ENCODE results near the gene SGTA. TPM values are rescaled to one million over a fixed set of nuclear protein-coding genes. Genes with fewer than 3 reads are reported as not detected.

SGTA gene
- polyA plus RNA-seq, 1 donor (not counting 4 experiments of a cell fraction or from before 2014, with no cell fraction given) = 36.1 TPM

DNA sequence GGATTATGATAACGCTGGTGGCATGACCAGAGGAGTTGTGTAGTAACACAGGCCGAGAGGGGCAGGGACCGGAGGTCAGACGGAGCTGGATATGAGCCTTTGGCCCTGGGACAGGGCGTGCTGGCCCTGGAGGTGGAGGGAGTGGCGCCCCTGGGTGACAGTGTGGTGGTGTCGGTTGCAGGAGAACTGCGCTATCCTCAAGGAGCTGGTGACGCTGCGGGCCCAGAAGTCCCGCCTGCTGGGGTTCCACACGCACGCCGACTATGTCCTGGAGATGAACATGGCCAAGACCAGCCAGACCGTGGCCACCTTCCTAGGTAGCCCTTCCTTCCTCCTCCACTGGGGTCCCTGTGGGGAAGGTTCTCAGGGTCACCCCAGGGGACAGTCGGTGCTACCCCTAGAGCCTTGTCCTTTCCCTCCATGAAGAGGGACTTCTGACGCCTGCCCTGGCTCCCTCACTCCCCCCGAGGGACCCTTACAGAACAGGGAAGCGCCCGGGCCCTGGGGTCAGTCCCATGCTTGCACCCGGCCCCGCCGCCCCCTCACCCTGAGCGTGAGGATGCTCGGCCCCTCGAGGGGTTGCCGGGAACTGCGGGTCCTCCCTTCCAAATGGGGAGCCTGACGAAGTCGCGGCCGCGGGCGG lies 23.8 kb upstream of the SGTA start:
- Histone ChIP-seq H3K4me3 (ENCODE audit: control insufficient read depth in 2 of 3, extremely low read depth in 1 of 3, insufficient read depth in 2 of 3, low read depth in 1 of 3, low read length in 3 of 3) (no peak overlapping the region), H3K79me2 (ENCODE audit: control insufficient read depth, insufficient read depth, low read length) (peaks cover 4% of the 10 kb centered on the region), H3K9me1 (ENCODE audit: control insufficient read depth, extremely low read depth, insufficient read depth, low read length) (no peaks in the 10 kb centered on the region), H3K27me3 (ENCODE audit: control insufficient read depth, extremely low read depth, insufficient read depth, low read length) (no peaks in the 10 kb centered on the region), H3K4me1 (ENCODE audit: control insufficient read depth, extremely low read depth, insufficient read depth, low read length) (no peaks in the 10 kb centered on the region), H3K36me3 (ENCODE audit: control insufficient read depth in 2 of 2, extremely low read depth in 1 of 2, insufficient read depth in 2 of 2, low read length in 2 of 2) (peaks cover 18 to 45% of the 10 kb centered on the region in 2 experiments), H3K9me3 (ENCODE audit: control insufficient read depth, low read depth, low read length) (no peaks in the 10 kb centered on the region), H4K20me1 (ENCODE audit: control insufficient read depth, extremely low read depth, insufficient read depth, low read length) (no peaks in the 10 kb centered on the region), H2AFZ (ENCODE audit: control insufficient read depth, low read length) (no peak overlapping the region), H3K27ac (ENCODE audit: control insufficient read depth, insufficient read depth, low read length) (no peak overlapping the region), H3K4me2 (ENCODE audit: control insufficient read depth, extremely low read depth, insufficient read depth, low read depth, low read length) (no peak overlapping the region), H3K9ac (ENCODE audit: control insufficient read depth, extremely low read depth, insufficient read depth, low read length) (no peak overlapping the region)
- FAIRE-seq (no peak), DNase-seq (ENCODE audit: low read depth, low spot score) (no peak)
- TF ChIP-seq, protein P1, sequence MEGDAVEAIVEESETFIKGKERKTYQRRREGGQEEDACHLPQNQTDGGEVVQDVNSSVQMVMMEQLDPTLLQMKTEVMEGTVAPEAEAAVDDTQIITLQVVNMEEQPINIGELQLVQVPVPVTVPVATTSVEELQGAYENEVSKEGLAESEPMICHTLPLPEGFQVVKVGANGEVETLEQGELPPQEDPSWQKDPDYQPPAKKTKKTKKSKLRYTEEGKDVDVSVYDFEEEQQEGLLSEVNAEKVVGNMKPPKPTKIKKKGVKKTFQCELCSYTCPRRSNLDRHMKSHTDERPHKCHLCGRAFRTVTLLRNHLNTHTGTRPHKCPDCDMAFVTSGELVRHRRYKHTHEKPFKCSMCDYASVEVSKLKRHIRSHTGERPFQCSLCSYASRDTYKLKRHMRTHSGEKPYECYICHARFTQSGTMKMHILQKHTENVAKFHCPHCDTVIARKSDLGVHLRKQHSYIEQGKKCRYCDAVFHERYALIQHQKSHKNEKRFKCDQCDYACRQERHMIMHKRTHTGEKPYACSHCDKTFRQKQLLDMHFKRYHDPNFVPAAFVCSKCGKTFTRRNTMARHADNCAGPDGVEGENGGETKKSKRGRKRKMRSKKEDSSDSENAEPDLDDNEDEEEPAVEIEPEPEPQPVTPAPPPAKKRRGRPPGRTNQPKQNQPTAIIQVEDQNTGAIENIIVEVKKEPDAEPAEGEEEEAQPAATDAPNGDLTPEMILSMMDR (optimal IDR thresholded peaks at IDR 0.05 in 1 of 3, IDR thresholded peaks at IDR 0.05 in 1 of 3, conservative IDR thresholded peaks at IDR 0.05 in 1 of 3; ENCODE audit: extremely low read depth in 1 of 3, insufficient read depth in 2 of 3, low read length in 3 of 3) = no peak
- TF ChIP-seq EZH2 (IDR thresholded peaks at IDR 0.05; ENCODE audit: low read length) = no peak
- dilution Hi-C loops (cut with MboI; ENCODE audit: extremely low pct_ligation_motif_present, low sequenced_read_pairs) = no loop called here

DNA sequence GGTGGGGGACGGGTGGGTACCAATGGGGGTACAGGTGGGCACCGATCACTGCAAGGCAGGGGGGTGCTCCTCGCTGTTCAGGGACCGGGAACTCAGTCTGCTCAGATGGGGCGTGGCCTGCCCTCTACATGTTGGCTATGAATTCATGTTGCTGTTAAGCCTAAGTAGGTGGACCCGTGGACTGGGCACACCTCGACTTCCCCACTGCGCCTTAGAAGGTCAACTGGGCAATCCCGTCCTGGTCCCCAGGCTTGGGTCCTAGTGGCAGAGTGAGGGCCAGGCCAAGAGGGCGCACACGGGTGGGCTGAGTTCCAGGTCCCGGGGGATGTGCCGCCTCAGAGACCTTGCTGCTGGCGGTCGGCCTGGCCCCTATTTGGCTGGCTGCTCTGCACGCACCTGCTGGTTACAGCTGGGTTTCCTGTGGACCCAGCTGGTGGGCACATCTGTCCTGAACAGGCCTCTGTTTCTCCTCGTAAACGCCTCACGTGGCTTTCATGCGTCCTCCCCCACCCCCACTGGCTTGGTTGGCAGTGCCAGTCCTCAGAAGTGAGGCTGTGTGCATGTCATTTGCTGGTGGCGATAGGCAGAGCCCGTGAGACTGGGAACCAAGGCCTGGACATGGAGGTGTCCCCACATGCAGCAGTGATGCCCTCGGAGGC lies 23.0 kb upstream of the SGTA start:
- peaks cover 7% of the 10 kb centered on the region for H3K79me2 ChIP-seq (ENCODE audit: control insufficient read depth, insufficient read depth, low read length)
- H4K20me1 ChIP-seq (ENCODE audit: control insufficient read depth, extremely low read depth, insufficient read depth, low read length) = no peaks in the 10 kb centered on the region
- H2AFZ ChIP-seq (ENCODE audit: control insufficient read depth, low read length) = no peak overlapping the region
- dilution Hi-C loops (cut with MboI; ENCODE audit: extremely low pct_ligation_motif_present, low sequenced_read_pairs) = no loop called here
- TF ChIP-seq, protein P1 (optimal IDR thresholded peaks at IDR 0.05 in 1 of 3, IDR thresholded peaks at IDR 0.05 in 1 of 3, conservative IDR thresholded peaks at IDR 0.05 in 1 of 3; ENCODE audit: extremely low read depth in 1 of 3, insufficient read depth in 2 of 3, low read length in 3 of 3) = no peak
- TF ChIP-seq EZH2 (IDR thresholded peaks at IDR 0.05; ENCODE audit: low read length) = no peak
- no peak overlapping the region for H3K9ac ChIP-seq (ENCODE audit: control insufficient read depth, extremely low read depth, insufficient read depth, low read length)
- FAIRE-seq (no peak), DNase-seq (ENCODE audit: low read depth, low spot score) (no peak)
- no peaks in the 10 kb centered on the region for H3K27me3 ChIP-seq (ENCODE audit: control insufficient read depth, extremely low read depth, insufficient read depth, low read length)
- peaks cover 19 to 50% of the 10 kb centered on the region in 2 experiments for H3K36me3 ChIP-seq (ENCODE audit: control insufficient read depth in 2 of 2, extremely low read depth in 1 of 2, insufficient read depth in 2 of 2, low read length in 2 of 2)
- H3K4me3 ChIP-seq (ENCODE audit: control insufficient read depth in 2 of 3, extremely low read depth in 1 of 3, insufficient read depth in 2 of 3, low read depth in 1 of 3, low read length in 3 of 3) = no peak overlapping the region
- H3K27ac ChIP-seq (ENCODE audit: control insufficient read depth, insufficient read depth, low read length) = no peak overlapping the region
- no peaks in the 10 kb centered on the region for H3K9me3 ChIP-seq (ENCODE audit: control insufficient read depth, low read depth, low read length)
- no peak overlapping the region for H3K4me2 ChIP-seq (ENCODE audit: control insufficient read depth, extremely low read depth, insufficient read depth, low read depth, low read length)
- no peaks in the 10 kb centered on the region for H3K4me1 ChIP-seq (ENCODE audit: control insufficient read depth, extremely low read depth, insufficient read depth, low read length)
- no peaks in the 10 kb centered on the region for H3K9me1 ChIP-seq (ENCODE audit: control insufficient read depth, extremely low read depth, insufficient read depth, low read length)

Data from keratinocyte (primary cell).